Activated CD8-positive, alpha-beta memory T cell treated with anti-CD3 and anti-CD28 coated beads, Interleukin-2, amount 50 U/mL, for 24 hours (primary cell): ENCODE results near the gene XYLT2.

Experiments
- DNase-seq: peaks from one replicate; pipeline ENCODE4 v3.0.0-alpha.2; 2020; ENCODE audit errors: extremely low read depth

The XYLT2 gene

GRCh38 chr17:50348522-50349242, 2.8 kb downstream of the XYLT2 start:
- DNase-seq, result no peak

- DNase-seq, result no peak
Observed at GRCh38 chr17:50349243-50349600, 3.3 kb downstream of the XYLT2 start.

- no peak for DNase-seq
Observed at GRCh38 chr17:50350733-50351132, 4.8 kb downstream of the XYLT2 start.

- no peak for DNase-seq
Observed at GRCh38 chr17:50352072-50352692, 6.3 kb downstream of the XYLT2 start.

GRCh38 chr17:50352693-50353599, 7.0 kb downstream of the XYLT2 start:
- DNase-seq, result no peak

GRCh38 chr17:50353600-50354195, 7.8 kb downstream of the XYLT2 start:
- no peak for DNase-seq

- DNase-seq, result no peak
Observed at GRCh38 chr17:50354198-50354597, 8.3 kb downstream of the XYLT2 start.

GRCh38 chr17:50354776-50355175, 8.8 kb downstream of the XYLT2 start:
- DNase-seq, result no peak

GRCh38 chr17:50355336-50355700, 9.4 kb downstream of the XYLT2 start:
- no peak for DNase-seq

GRCh38 chr17:50355701-50356341, 9.9 kb downstream of the XYLT2 start:
- DNase-seq, result no peak

- DNase-seq, result no peak
Observed at GRCh38 chr17:50356418-50356817, 10.5 kb downstream of the XYLT2 start.

- DNase-seq, result no peak
Observed at GRCh38 chr17:50356892-50357510, 11.1 kb downstream of the XYLT2 start.

GRCh38 chr17:50358177-50358576, 12.3 kb downstream of the XYLT2 start:
- DNase-seq, result no peak

GRCh38 chr17:50359005-50359699, 13.2 kb downstream of the XYLT2 start:
- DNase-seq, result no peak

GRCh38 chr17:50359998-50360461, 14.1 kb downstream of the XYLT2 start:
- no peak for DNase-seq

GRCh38 chr17:50360486-50361115, 14.7 kb downstream of the XYLT2 start:
- no peak for DNase-seq

- DNase-seq, result no peak
Observed at GRCh38 chr17:50361561-50362480, 15.9 kb downstream of the XYLT2 start.

- no peak for DNase-seq
Observed at GRCh38 chr17:50362661-50363060, 16.7 kb downstream of the XYLT2 start.
